ENCODE measurements around the gene ACKR3. TPM values are rescaled to one million over a fixed set of nuclear protein-coding genes. Genes with fewer than 3 reads are reported as not detected.

The ACKR3 gene
- total and polyA plus RNA-seq, 3 experiments from 2014 or later: 0.90 to 5.5 (median 1.6) TPM

- Mint-ChIP-seq H3K27me3 (no peaks in the 10 kb centered on the region), H3K27ac (peak overlapping the region; percentile 4 to 80 (median 66)), H3K9me3 (peaks cover 2 to 15% (median 13%) of the 10 kb centered on the region in 5 donors), H3K4me1 (peaks cover 71 to 94% (median 90%) of the 10 kb centered on the region in 3 donors), H3K36me3 (peaks cover 6 to 11% (median 8%) of the 10 kb centered on the region in 3 donors), H3K4me3 (peak overlapping the region in 4 of 7 donors; percentile 14 to 65 (median 38))
- DNase-seq: no peak
- no peaks in the 10 kb centered on the region for H3K36me3 ChIP-seq (ENCODE audit: insufficient read depth, low read length)
- no peaks in the 10 kb centered on the region for H3K27me3 ChIP-seq (ENCODE audit: insufficient read depth, low read length, poor library complexity, severe bottlenecking)
- ChIA-PET CTCF (interaction anchor here (1.0 to 3.8 kb wide), 5 partner anchors 9 to 42 kb away, joined by 3 to 27 read pairs (median 6); partner anchors contain the start of gene ACKR3), POLR2A (interaction anchor here (1.4 kb wide), 1 partner anchor 531 kb away, joined by 3 read pairs; the partner anchor contains the start of gene COPS8)
- peaks cover 4% of the 10 kb centered on the region for H3K9me3 ChIP-seq (ENCODE audit: low read length)
- peaks cover 51% of the 10 kb centered on the region for H3K4me1 ChIP-seq (ENCODE audit: insufficient read depth, low read length)
- peak overlapping the region; percentile 26 for H3K4me3 ChIP-seq (ENCODE audit: low read length)
- no peak overlapping the region for H3K27ac ChIP-seq (ENCODE audit: low read depth, low read length)
These were observed 14.9 kb upstream of the ACKR3 start for GRCh38 chr2:236554629-236555282.

GRCh38 chr2:236555481-236555880 lies 14.1 kb upstream of the ACKR3 start:
- ChIA-PET POLR2A (no interaction called here), CTCF (interaction anchor here (1.0 to 3.8 kb wide), 6 partner anchors 9 to 43 kb away, joined by 3 to 27 read pairs (median 5); partner anchors contain the start of gene ACKR3)
- Mint-ChIP-seq H3K36me3 (peaks cover 7 to 11% (median 8%) of the 10 kb centered on the region in 3 donors), H3K4me3 (peak overlapping the region in 3 of 7 donors; percentile 14 to 60 (median 25)), H3K9me3 (peaks cover 2 to 15% (median 13%) of the 10 kb centered on the region in 5 donors), H3K4me1 (peaks cover 67 to 88% (median 87%) of the 10 kb centered on the region in 3 donors), H3K27me3 (no peaks in the 10 kb centered on the region), H3K27ac (peak overlapping the region in 5 of 8 donors; percentile 50 to 81 (median 73))
- Histone ChIP-seq H3K36me3 (ENCODE audit: insufficient read depth, low read length) (no peaks in the 10 kb centered on the region), H3K4me1 (ENCODE audit: insufficient read depth, low read length) (peaks cover 46% of the 10 kb centered on the region), H3K27me3 (ENCODE audit: insufficient read depth, low read length, poor library complexity, severe bottlenecking) (no peaks in the 10 kb centered on the region), H3K27ac (ENCODE audit: low read depth, low read length) (no peak overlapping the region), H3K4me3 (ENCODE audit: low read length) (peak overlapping the region; percentile 26), H3K9me3 (ENCODE audit: low read length) (peaks cover 4% of the 10 kb centered on the region)
- no peak for DNase-seq

- no peak overlapping the region for H3K4me3 Mint-ChIP-seq
- DNase-seq: no peak
- peaks cover 29% of the 10 kb centered on the region for H3K4me1 ChIP-seq (ENCODE audit: insufficient read depth, low read length)
- H3K36me3 ChIP-seq (ENCODE audit: insufficient read depth, low read length): peaks cover 6% of the 10 kb centered on the region
- H3K4me3 ChIP-seq (ENCODE audit: low read length): no peak overlapping the region
- no peak overlapping the region for H3K27ac ChIP-seq (ENCODE audit: low read depth, low read length)
- peaks cover 4% of the 10 kb centered on the region for H3K9me3 ChIP-seq (ENCODE audit: low read length)
- peaks cover 52 to 74% (median 68%) of the 10 kb centered on the region in 3 donors for H3K4me1 Mint-ChIP-seq
- peak overlapping the region in 1 of 8 donors; percentile 10 for H3K27ac Mint-ChIP-seq
- POLR2A ChIA-PET: no interaction called here
- no peaks in the 10 kb centered on the region for H3K27me3 ChIP-seq (ENCODE audit: insufficient read depth, low read length, poor library complexity, severe bottlenecking)
- CTCF ChIA-PET: interaction anchor here (1.5 kb wide), 1 partner anchor 44 kb away, joined by 6 read pairs; no protein-coding TSS in a partner anchor
- no peaks in the 10 kb centered on the region for H3K27me3 Mint-ChIP-seq
- H3K9me3 Mint-ChIP-seq: peaks cover 2 to 14% (median 13%) of the 10 kb centered on the region in 5 donors
- peaks cover 13 to 21% (median 20%) of the 10 kb centered on the region in 3 donors for H3K36me3 Mint-ChIP-seq
These were observed 12.2 kb upstream of the ACKR3 start for GRCh38 chr2:236557306-236558030.

- no peak overlapping the region for H3K27ac ChIP-seq (ENCODE audit: low read depth, low read length)
- peaks cover 12% of the 10 kb centered on the region for H3K36me3 ChIP-seq (ENCODE audit: insufficient read depth, low read length)
- H3K4me1 ChIP-seq (ENCODE audit: insufficient read depth, low read length): peaks cover 29% of the 10 kb centered on the region
- no peak overlapping the region for H3K4me3 ChIP-seq (ENCODE audit: low read length)
- no peak for DNase-seq
- peaks cover 13 to 26% (median 21%) of the 10 kb centered on the region in 3 donors for H3K36me3 Mint-ChIP-seq
- peaks cover 2 to 14% (median 13%) of the 10 kb centered on the region in 5 donors for H3K9me3 Mint-ChIP-seq
- no peaks in the 10 kb centered on the region for H3K27me3 Mint-ChIP-seq
- peaks cover 49 to 68% (median 62%) of the 10 kb centered on the region in 3 donors for H3K4me1 Mint-ChIP-seq
- ChIA-PET CTCF (interaction anchor here (1.5 to 2.0 kb wide), 2 partner anchors 11 to 45 kb away, joined by 6 to 13 read pairs; partner anchors contain the start of gene ACKR3), POLR2A (no interaction called here)
- no peak overlapping the region for H3K4me3 Mint-ChIP-seq
- H3K27ac Mint-ChIP-seq: no peak overlapping the region
- peaks cover 4% of the 10 kb centered on the region for H3K9me3 ChIP-seq (ENCODE audit: low read length)
- no peaks in the 10 kb centered on the region for H3K27me3 ChIP-seq (ENCODE audit: insufficient read depth, low read length, poor library complexity, severe bottlenecking)
These were observed 11.6 kb upstream of the ACKR3 start for GRCh38 chr2:236558036-236558435.

- peaks cover 3% of the 10 kb centered on the region for H3K9me3 ChIP-seq (ENCODE audit: low read length)
- peaks cover 12% of the 10 kb centered on the region for H3K36me3 ChIP-seq (ENCODE audit: insufficient read depth, low read length)
- H3K27me3 ChIP-seq (ENCODE audit: insufficient read depth, low read length, poor library complexity, severe bottlenecking): no peaks in the 10 kb centered on the region
- Mint-ChIP-seq H3K27ac (peak overlapping the region in 6 of 8 donors; percentile 1 to 61 (median 16)), H3K4me3 (peak overlapping the region in 2 of 7 donors; percentile 0 to 32), H3K4me1 (peaks cover 42 to 61% (median 50%) of the 10 kb centered on the region in 3 donors), H3K9me3 (peaks cover 2 to 9% (median 6%) of the 10 kb centered on the region in 5 donors), H3K27me3 (no peaks in the 10 kb centered on the region), H3K36me3 (peaks cover 13 to 27% (median 22%) of the 10 kb centered on the region in 3 donors)
- POLR2A ChIA-PET: no interaction called here
- peaks cover 29% of the 10 kb centered on the region for H3K4me1 ChIP-seq (ENCODE audit: insufficient read depth, low read length)
- H3K4me3 ChIP-seq (ENCODE audit: low read length): no peak overlapping the region
- no peak for DNase-seq
- CTCF ChIA-PET: interaction anchor here (1.5 to 2.0 kb wide), 2 partner anchors 10 to 46 kb away, joined by 6 to 13 read pairs; partner anchors contain the start of gene ACKR3
- H3K27ac ChIP-seq (ENCODE audit: low read depth, low read length): no peak overlapping the region
These were observed 10.3 kb upstream of the ACKR3 start for GRCh38 chr2:236558993-236559978.

- no peak overlapping the region for H3K4me3 Mint-ChIP-seq
- H3K9me3 Mint-ChIP-seq: no peaks in the 10 kb centered on the region
- Histone ChIP-seq H3K27me3 (ENCODE audit: insufficient read depth, low read length, poor library complexity, severe bottlenecking) (no peaks in the 10 kb centered on the region), H3K27ac (ENCODE audit: low read depth, low read length) (no peak overlapping the region), H3K9me3 (ENCODE audit: low read length) (no peaks in the 10 kb centered on the region), H3K36me3 (ENCODE audit: insufficient read depth, low read length) (peaks cover 12% of the 10 kb centered on the region), H3K4me3 (ENCODE audit: low read length) (no peak overlapping the region), H3K4me1 (ENCODE audit: insufficient read depth, low read length) (peaks cover 14% of the 10 kb centered on the region)
- H3K27ac Mint-ChIP-seq: no peak overlapping the region
- no peak for DNase-seq
- no peaks in the 10 kb centered on the region for H3K27me3 Mint-ChIP-seq
- ChIA-PET POLR2A (no interaction called here), CTCF (no interaction called here)
- peaks cover 28 to 36% (median 29%) of the 10 kb centered on the region in 3 donors for H3K4me1 Mint-ChIP-seq
- peaks cover 10 to 27% (median 19%) of the 10 kb centered on the region in 3 donors for H3K36me3 Mint-ChIP-seq
These were observed 7.8 kb upstream of the ACKR3 start for GRCh38 chr2:236561874-236562273.

- peaks cover 27 to 31% (median 28%) of the 10 kb centered on the region in 3 donors for H3K4me1 Mint-ChIP-seq
- Histone ChIP-seq H3K9me3 (ENCODE audit: low read length) (no peaks in the 10 kb centered on the region), H3K4me1 (ENCODE audit: insufficient read depth, low read length) (peaks cover 14% of the 10 kb centered on the region), H3K27me3 (ENCODE audit: insufficient read depth, low read length, poor library complexity, severe bottlenecking) (no peaks in the 10 kb centered on the region), H3K27ac (ENCODE audit: low read depth, low read length) (no peak overlapping the region), H3K36me3 (ENCODE audit: insufficient read depth, low read length) (peaks cover 12% of the 10 kb centered on the region), H3K4me3 (ENCODE audit: low read length) (no peak overlapping the region)
- POLR2A ChIA-PET: no interaction called here
- no peak overlapping the region for H3K4me3 Mint-ChIP-seq
- peaks cover 10 to 27% (median 19%) of the 10 kb centered on the region in 3 donors for H3K36me3 Mint-ChIP-seq
- no peaks in the 10 kb centered on the region for H3K27me3 Mint-ChIP-seq
- CTCF ChIA-PET: no interaction called here
- no peak overlapping the region for H3K27ac Mint-ChIP-seq
- H3K9me3 Mint-ChIP-seq: no peaks in the 10 kb centered on the region
- DNase-seq: no peak
These were observed 7.2 kb upstream of the ACKR3 start for GRCh38 chr2:236562434-236562833.
